Measurements from ENCODE around the gene C1QTNF8. TPM values are rescaled to one million over a fixed set of nuclear protein-coding genes. Genes with fewer than 3 reads are reported as not detected.
A peak's percentile ranks its signal among the peaks of the same experiment; 100 is the strongest.

C1QTNF8 gene
- total and polyA plus RNA-seq, 2 of the 13 experiments (the other 11 are each of a cell fraction or from before 2014, with no cell fraction given), result 0.09 TPM; not detected in 1

DNA sequence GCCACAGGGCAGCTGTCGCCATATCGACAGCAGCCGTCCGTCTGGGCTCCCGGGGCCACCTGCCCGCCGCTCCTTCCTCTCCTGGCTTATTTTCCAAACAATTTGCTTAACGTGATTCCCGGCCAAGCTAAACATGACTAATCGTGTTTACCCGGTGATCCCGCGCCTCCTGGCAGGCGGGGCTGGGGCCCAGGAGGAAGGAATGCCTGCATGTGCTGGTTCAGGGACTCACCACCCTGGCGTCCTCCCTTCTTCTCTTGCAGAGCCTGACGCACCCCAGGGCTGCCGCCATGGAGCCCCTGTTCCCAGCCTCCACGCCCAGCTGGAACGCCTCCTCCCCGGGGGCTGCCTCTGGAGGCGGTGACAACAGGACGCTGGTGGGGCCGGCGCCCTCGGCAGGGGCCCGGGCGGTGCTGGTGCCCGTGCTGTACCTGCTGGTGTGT is 17.4 kb downstream of the C1QTNF8 start (continued):
- TF ChIP-seq PTBP1 (IDR thresholded peaks at IDR 0.05; ENCODE audit: low read depth, low read length, poor library complexity, severe bottlenecking) (no peak), BHLHE40 (IDR thresholded peaks at IDR 0.05; ENCODE audit: low read length) (peak; percentile 77), REXO4 (CRISPR knock-in tag; IDR thresholded peaks at IDR 0.05; ENCODE audit: borderline replicate concordance) (no peak), TMF1 (CRISPR knock-in tag; IDR thresholded peaks at IDR 0.05; ENCODE audit: low read depth) (no peak), DRAP1 (CRISPR knock-in tag; IDR thresholded peaks at IDR 0.05) (0 out of 2 replicates have a peak, but pooled peaks have one; percentile 15), NCOA2 (CRISPR knock-in tag; IDR thresholded peaks at IDR 0.05) (peak; percentile 88), TCF7 (IDR thresholded peaks at IDR 0.05; ENCODE audit: low read depth) (peak; percentile 35; the same call in 1 of the 2 replicates), SAFB2 (CRISPR knock-in tag; IDR thresholded peaks at IDR 0.05; ENCODE audit: borderline replicate concordance, low read depth) (peak; percentile 76; the same call in 1 of the 2 replicates), RAD51 (IDR thresholded peaks at IDR 0.05; ENCODE audit: borderline replicate concordance) (no peak), ZC3H13 (CRISPR knock-in tag; IDR thresholded peaks at IDR 0.05) (peak; percentile 73), ZNF138 (CRISPR knock-in tag; IDR thresholded peaks at IDR 0.05; ENCODE audit: low read depth) (peak; percentile 43; the same call in 1 of the 2 replicates), ZNF17 (CRISPR knock-in tag; IDR thresholded peaks at IDR 0.05) (no peak), NFYC (CRISPR knock-in tag; IDR thresholded peaks at IDR 0.05) (peak; percentile 48; the same call in 1 of the 2 replicates), ZSCAN21 (CRISPR knock-in tag; IDR thresholded peaks at IDR 0.05; ENCODE audit: borderline replicate concordance) (peak; percentile 66; the same call in 1 of the 2 replicates), SMARCC2 (IDR thresholded peaks at IDR 0.05) (no peak), FOXA3 (CRISPR knock-in tag; IDR thresholded peaks at IDR 0.05) (peak; percentile 97), ZNF430 (CRISPR knock-in tag; IDR thresholded peaks at IDR 0.05) (peak; percentile 83; the same call in 1 of the 2 replicates), PCBP1 (IDR thresholded peaks at IDR 0.05; ENCODE audit: borderline replicate concordance, low read depth, low read length) (no peak)
- TF ChIP-seq, protein P1, sequence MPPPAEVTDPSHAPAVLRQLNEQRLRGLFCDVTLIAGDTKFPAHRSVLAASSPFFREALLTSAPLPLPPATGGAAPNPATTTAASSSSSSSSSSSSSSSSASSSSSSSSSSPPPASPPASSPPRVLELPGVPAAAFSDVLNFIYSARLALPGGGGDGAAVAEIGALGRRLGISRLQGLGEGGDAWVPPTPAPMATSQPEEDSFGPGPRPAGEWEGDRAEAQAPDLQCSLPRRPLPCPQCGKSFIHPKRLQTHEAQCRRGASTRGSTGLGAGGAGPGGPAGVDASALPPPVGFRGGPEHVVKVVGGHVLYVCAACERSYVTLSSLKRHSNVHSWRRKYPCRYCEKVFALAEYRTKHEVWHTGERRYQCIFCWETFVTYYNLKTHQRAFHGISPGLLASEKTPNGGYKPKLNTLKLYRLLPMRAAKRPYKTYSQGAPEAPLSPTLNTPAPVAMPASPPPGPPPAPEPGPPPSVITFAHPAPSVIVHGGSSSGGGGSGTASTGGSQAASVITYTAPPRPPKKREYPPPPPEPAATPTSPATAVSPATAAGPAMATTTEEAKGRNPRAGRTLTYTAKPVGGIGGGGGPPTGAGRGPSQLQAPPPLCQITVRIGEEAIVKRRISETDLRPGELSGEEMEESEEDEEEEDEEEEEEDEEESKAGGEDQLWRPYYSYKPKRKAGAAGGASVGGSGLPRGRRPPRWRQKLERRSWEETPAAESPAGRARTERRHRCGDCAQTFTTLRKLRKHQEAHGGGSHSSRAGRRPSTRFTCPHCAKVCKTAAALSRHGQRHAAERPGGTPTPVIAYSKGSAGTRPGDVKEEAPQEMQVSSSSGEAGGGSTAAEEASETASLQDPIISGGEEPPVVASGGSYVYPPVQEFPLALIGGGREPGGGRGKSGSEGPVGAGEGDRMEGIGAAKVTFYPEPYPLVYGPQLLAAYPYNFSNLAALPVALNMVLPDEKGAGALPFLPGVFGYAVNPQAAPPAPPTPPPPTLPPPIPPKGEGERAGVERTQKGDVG (CRISPR knock-in tag; IDR thresholded peaks at IDR 0.05; ENCODE audit: borderline replicate concordance), result peak; percentile 83; the same call in 1 of the 2 replicates
- TF ChIP-seq, protein P2, sequence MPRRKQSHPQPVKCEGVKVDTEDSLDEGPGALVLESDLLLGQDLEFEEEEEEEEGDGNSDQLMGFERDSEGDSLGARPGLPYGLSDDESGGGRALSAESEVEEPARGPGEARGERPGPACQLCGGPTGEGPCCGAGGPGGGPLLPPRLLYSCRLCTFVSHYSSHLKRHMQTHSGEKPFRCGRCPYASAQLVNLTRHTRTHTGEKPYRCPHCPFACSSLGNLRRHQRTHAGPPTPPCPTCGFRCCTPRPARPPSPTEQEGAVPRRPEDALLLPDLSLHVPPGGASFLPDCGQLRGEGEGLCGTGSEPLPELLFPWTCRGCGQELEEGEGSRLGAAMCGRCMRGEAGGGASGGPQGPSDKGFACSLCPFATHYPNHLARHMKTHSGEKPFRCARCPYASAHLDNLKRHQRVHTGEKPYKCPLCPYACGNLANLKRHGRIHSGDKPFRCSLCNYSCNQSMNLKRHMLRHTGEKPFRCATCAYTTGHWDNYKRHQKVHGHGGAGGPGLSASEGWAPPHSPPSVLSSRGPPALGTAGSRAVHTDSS (CRISPR knock-in tag; conservative IDR thresholded peaks at IDR 0.05), result no peak
- TF ChIP-seq, protein P3, sequence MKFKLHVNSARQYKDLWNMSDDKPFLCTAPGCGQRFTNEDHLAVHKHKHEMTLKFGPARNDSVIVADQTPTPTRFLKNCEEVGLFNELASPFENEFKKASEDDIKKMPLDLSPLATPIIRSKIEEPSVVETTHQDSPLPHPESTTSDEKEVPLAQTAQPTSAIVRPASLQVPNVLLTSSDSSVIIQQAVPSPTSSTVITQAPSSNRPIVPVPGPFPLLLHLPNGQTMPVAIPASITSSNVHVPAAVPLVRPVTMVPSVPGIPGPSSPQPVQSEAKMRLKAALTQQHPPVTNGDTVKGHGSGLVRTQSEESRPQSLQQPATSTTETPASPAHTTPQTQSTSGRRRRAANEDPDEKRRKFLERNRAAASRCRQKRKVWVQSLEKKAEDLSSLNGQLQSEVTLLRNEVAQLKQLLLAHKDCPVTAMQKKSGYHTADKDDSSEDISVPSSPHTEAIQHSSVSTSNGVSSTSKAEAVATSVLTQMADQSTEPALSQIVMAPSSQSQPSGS (CRISPR knock-in tag; IDR thresholded peaks at IDR 0.05), result peak; percentile 88
